A549 (cell line): Measurements from ENCODE around the gene SV2A. TPM values are rescaled to one million over a fixed set of nuclear protein-coding genes. Genes with fewer than 3 reads are reported as not detected.

ENCODE experiments used
- ATAC-seq, 2 experiments: fragments of 200-7000 bp in 1 of 2; fragments of >200 bp in 1 of 2; cut with Nextera tagmentation in 1 of 2; cut with Tn5 transposase in 1 of 2; 3 replicates each; pipeline versions ENCODE4 v1.8.0 to v1.9.1; 2018 to 2020; ENCODE audit warnings: mild to moderate bottlenecking in 1 of 2, moderate library complexity in 1 of 2
- CTCF ChIA-PET: fragments of 300-600 bp; sonication (Branson Sonifier 250); formaldehyde crosslinking; extraction: SDS; loops from one replicate; lab custom pipeline; 2021; ENCODE audit warnings: antibody characterized with exemption, inconsistent platforms; lab: Yijun Ruan, JAX
- POLR2A ChIA-PET: fragments of 350-600 bp; formaldehyde crosslinking; extraction: SDS; loops from one replicate; lab custom pipeline; 2021; ENCODE audit warnings: antibody characterized with exemption, inconsistent platforms; lab: Yijun Ruan, JAX
- DNase-seq, 2 experiments: peaks; one replicate each; pipeline versions ENCODE4 v3.0.0 to v3.0.0-alpha.2; 2011 to 2016; ENCODE audit warnings: low read depth in 1 of 2, low spot score in 1 of 2
- FAIRE-seq: peaks from 2 replicates; lab custom pipeline; 2011; peaks lifted over from hg19 to GRCh38; lab: Jason Lieb, UNC
- H3K27ac ChIP-seq, 2 experiments: fragments of >200 bp; sonication (Bioruptor Twin); formaldehyde crosslinking; 3 replicates each; pipeline ENCODE4 v1.5.1; 2016 to 2017
- H3K4me1 ChIP-seq: fragments of >200 bp; sonication (Bioruptor Twin); formaldehyde crosslinking; 3 replicates; pipeline ENCODE4 v1.6.1; 2016
- H3K4me2 ChIP-seq: fragments of >200 bp; sonication (Bioruptor Twin); formaldehyde crosslinking; 3 replicates; pipeline ENCODE4 v1.6.1; 2016
- H3K4me3 ChIP-seq: fragments of >200 bp; sonication (Bioruptor Twin); formaldehyde crosslinking; 3 replicates; pipeline ENCODE4 v1.5.1; 2016
- H3K9me3 ChIP-seq: fragments of >200 bp; sonication (Bioruptor Twin); formaldehyde crosslinking; 3 replicates; pipeline ENCODE4 v1.6.1; 2016
- CBX8 ChIP-seq: fragments of 200-600 bp; sonication (generic); IDR thresholded peaks from 2 replicates; pipeline ENCODE4 v1.6.1; 2016
- CHD4 ChIP-seq: fragments of 200-600 bp; sonication (generic); IDR thresholded peaks from 2 replicates; pipeline ENCODE4 v1.6.1; 2016; ENCODE audit warnings: antibody characterized with exemption, mild to moderate bottlenecking, borderline replicate concordance
- CTCF ChIP-seq: fragments of >200 bp; sonication (Bioruptor Twin); formaldehyde crosslinking; IDR thresholded peaks from 3 replicates; pipeline ENCODE4 v1.5.1; 2016
- EHF ChIP-seq: fragments of 250-450 bp; sonication (Bioruptor Pico); IDR thresholded peaks from 2 replicates; pipeline ENCODE4 v1.5.0; 2020; ENCODE audit warnings: mild to moderate bottlenecking
- EHMT2 ChIP-seq: fragments of 200-600 bp; sonication (generic); IDR thresholded peaks from 2 replicates; pipeline ENCODE4 v1.6.1; 2016; ENCODE audit warnings: antibody characterized with exemption, low read depth, mild to moderate bottlenecking, moderate library complexity
- ESRRA ChIP-seq: fragments of 150-350 bp; IDR thresholded peaks from 2 replicates; pipeline ENCODE4 v1.6.1; 2014; ENCODE audit warnings: mild to moderate bottlenecking, low read length, borderline replicate concordance
- FOXS1 ChIP-seq: fragments of 250-450 bp; sonication (Bioruptor Pico); IDR thresholded peaks from 2 replicates; pipeline ENCODE4 v1.5.0; 2020; ENCODE audit warnings: mild to moderate bottlenecking, moderate library complexity
- HES2 ChIP-seq: fragments of >200 bp; sonication (Bioruptor Twin); formaldehyde crosslinking; IDR thresholded peaks from 2 replicates; pipeline ENCODE4 v1.6.1; 2016
- MAZ ChIP-seq: fragments of 150-350 bp; IDR thresholded peaks from 2 replicates; pipeline ENCODE4 v1.6.1; 2014; ENCODE audit warnings: antibody characterized with exemption, low read depth, low read length, borderline replicate concordance
- NFE2L2 ChIP-seq: fragments of 150-350 bp; conservative IDR thresholded peaks from 2 replicates; pipeline ENCODE4 v1.6.1; 2014; ENCODE audit warnings: low read length
- NR3C1 ChIP-seq: fragments of >200 bp; sonication (Bioruptor Twin); formaldehyde crosslinking; IDR thresholded peaks from 3 replicates; pipeline ENCODE4 v1.6.1; 2017
- POLR2A ChIP-seq: IDR thresholded peaks from 2 replicates; pipeline ENCODE4 v1.6.1; 2012; ENCODE audit warnings: mild to moderate bottlenecking, low read length
- RARB ChIP-seq: fragments of 250-450 bp; sonication (Bioruptor Pico); IDR thresholded peaks from 2 replicates; pipeline ENCODE4 v1.8.0; 2021; ENCODE audit warnings: mild to moderate bottlenecking, moderate library complexity
- RFX5 ChIP-seq: fragments of 450-650 bp; IDR thresholded peaks from 2 replicates; pipeline ENCODE4 v1.7.1; 2014; ENCODE audit warnings: antibody characterized with exemption, mild to moderate bottlenecking, moderate library complexity
- RNF2 ChIP-seq: fragments of 200-600 bp; sonication (generic); IDR thresholded peaks from 2 replicates; pipeline ENCODE4 v1.6.1; 2016; ENCODE audit warnings: low read depth, mild to moderate bottlenecking, antibody characterized with exemption, moderate library complexity, borderline replicate concordance
- SREBF2 ChIP-seq: fragments of 450-650 bp; IDR thresholded peaks from 2 replicates; pipeline ENCODE4 v1.6.1; 2014; ENCODE audit warnings: mild to moderate bottlenecking, moderate library complexity
- TFCP2L1 ChIP-seq: fragments of 250-450 bp; sonication (Bioruptor Pico); IDR thresholded peaks from 2 replicates; pipeline ENCODE4 v1.5.0; 2021; ENCODE audit warnings: mild to moderate bottlenecking
- USF2 ChIP-seq: fragments of 450-650 bp; IDR thresholded peaks from 2 replicates; pipeline ENCODE4 v1.6.1; 2014; ENCODE audit warnings: antibody characterized with exemption
- ZFP36 ChIP-seq: fragments of 450-650 bp; IDR thresholded peaks from 2 replicates; pipeline ENCODE4 v1.6.1; 2014; ENCODE audit warnings: borderline replicate concordance; ENCODE audit not compliant: partially characterized antibody
- WGBS: methylation state at CpG from one replicate; pipeline ENCODE4 v1.1.6; 2017; ENCODE audit errors: missing lambda C conversion rate; 5-methylcytosine and 5-hydroxymethylcytosine counted together
- polyA plus RNA-seq, 4 experiments: library from polyadenylated mRNA; depleted of rRNA in 3 of 4; stranded (reverse); fragments of >200 nt; fragmentation: RNase III in 1 of 4; extraction: RNeasy Plus Mini Kit Qiagen cat#74134 plus additional on column Dnase treatment in 1 of 4; gene quantifications; 2 replicates in 3 of 4; 3 replicates in 1 of 4; pipeline ENCODE4 v1.2.3, GENCODE V29; 2011 to 2017
- TF ChIP-seq, protein P1 (sequence below): fragments of 150-350 bp; IDR thresholded peaks from 2 replicates; pipeline ENCODE4 v1.6.1; 2014; ENCODE audit warnings: low read depth, mild to moderate bottlenecking, low read length

Gene SV2A
- polyA plus RNA-seq, 2 of the 4 experiments (the other 2 are of a cell fraction), result 0.05 to 0.13 TPM

- Histone ChIP-seq H3K4me3 (no peak overlapping the region), H3K4me2 (no peak overlapping the region), H3K4me1 (no peaks in the 10 kb centered on the region), H3K9me3 (no peaks in the 10 kb centered on the region), H3K27ac (no peak overlapping the region)
- WGBS, result 72% methylated on average over 9 of the region's 9 CpGs
- FAIRE-seq, result no peak
- DNase-seq, result no peak
- ChIA-PET POLR2A (no interaction called here), CTCF (interaction anchor here (0.9 kb wide), 1 partner anchor 28 kb away, joined by 3 read pairs; a partner anchor contains a TSS)
- no peak for TF ChIP-seq USF2
- no peak for TF ChIP-seq MAZ
- TF ChIP-seq SREBF2, result no peak
- no peak for TF ChIP-seq ESRRA
- no peak for TF ChIP-seq TFCP2L1
- no peak for TF ChIP-seq CTCF
- ATAC-seq, result no peak
Observed at GRCh38 chr1:149916193-149916897, 1.3 kb downstream of the SV2A start.

GRCh38 chr1:149915429-149916192, 2.0 kb downstream of the SV2A start:
- no peaks in the 10 kb centered on the region for H3K9me3 ChIP-seq
- ATAC-seq (no peak), FAIRE-seq (no peak), DNase-seq (no peak)
- WGBS, result 84% methylated on average over 11 of the region's 11 CpGs
- CTCF ChIA-PET, result interaction anchor here (0.9 to 1.0 kb wide), 2 partner anchors 11 to 27 kb away, joined by 3 read pairs; no protein-coding TSS in a partner anchor
- H3K4me2 ChIP-seq, result no peak overlapping the region
- H3K4me1 ChIP-seq, result no peaks in the 10 kb centered on the region
- TF ChIP-seq FOXS1 (CRISPR knock-in tag), result no peak
- no peak for TF ChIP-seq RFX5
- no peak for TF ChIP-seq ESRRA
- TF ChIP-seq POLR2A, result no peak
- TF ChIP-seq RNF2, result no peak
- TF ChIP-seq EHMT2, result no peak
- no peak for TF ChIP-seq EHF (CRISPR knock-in tag)
- TF ChIP-seq CBX8, result no peak
- no peak for TF ChIP-seq RARB (CRISPR knock-in tag)
- no peak for TF ChIP-seq NR3C1
- TF ChIP-seq ZFP36, result no peak
- TF ChIP-seq CTCF, result no peak
- no peak for TF ChIP-seq HES2
- TF ChIP-seq, protein P1, sequence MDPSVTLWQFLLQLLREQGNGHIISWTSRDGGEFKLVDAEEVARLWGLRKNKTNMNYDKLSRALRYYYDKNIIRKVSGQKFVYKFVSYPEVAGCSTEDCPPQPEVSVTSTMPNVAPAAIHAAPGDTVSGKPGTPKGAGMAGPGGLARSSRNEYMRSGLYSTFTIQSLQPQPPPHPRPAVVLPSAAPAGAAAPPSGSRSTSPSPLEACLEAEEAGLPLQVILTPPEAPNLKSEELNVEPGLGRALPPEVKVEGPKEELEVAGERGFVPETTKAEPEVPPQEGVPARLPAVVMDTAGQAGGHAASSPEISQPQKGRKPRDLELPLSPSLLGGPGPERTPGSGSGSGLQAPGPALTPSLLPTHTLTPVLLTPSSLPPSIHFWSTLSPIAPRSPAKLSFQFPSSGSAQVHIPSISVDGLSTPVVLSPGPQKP, result no peak
- no peak for TF ChIP-seq CHD4
- no peak for TF ChIP-seq TFCP2L1
- no peak for TF ChIP-seq NFE2L2
- TF ChIP-seq, all 56 proteins: peak for 0
- POLR2A ChIA-PET, result no interaction called here
- Histone ChIP-seq H3K27ac (no peak overlapping the region), H3K4me3 (no peak overlapping the region)
